NB4 (cell line): ENCODE data around the gene MAPK11.
"Not testable (repeated sequence)": the region's sequence is repeated elsewhere in the genome, so short reads cannot be mapped to it uniquely, and the experiment has no call there.

Experiments
- DNase-seq: peaks from one replicate; pipeline ENCODE4 v3.0.0; 2010; ENCODE audit warnings: low read depth
- H3K4me3 ChIP-seq: one replicate; pipeline ENCODE4 v1.5.1; 2011; ENCODE audit warnings: mild to moderate bottlenecking, low read depth, low read length, moderate library complexity
- MYC ChIP-seq: IDR thresholded peaks from 2 replicates; pipeline ENCODE4 v1.6.1; 2011; ENCODE audit warnings: low read depth, low read length
- POLR2A ChIP-seq: IDR thresholded peaks from 2 replicates; pipeline ENCODE4 v1.6.1; 2011; ENCODE audit warnings: mild to moderate bottlenecking; ENCODE audit not compliant: insufficient read length; ENCODE audit errors: extremely low read depth
- TF ChIP-seq, protein P1 (sequence below): IDR thresholded peaks from one replicate; pipeline ENCODE4 v1.5.1; 2012; ENCODE audit warnings: low read depth, low read length
- TF ChIP-seq, protein P2 (sequence below): IDR thresholded peaks from 2 replicates; pipeline ENCODE4 v1.6.1; 2011; ENCODE audit warnings: low read depth, low read length

MAPK11 gene

DNA sequence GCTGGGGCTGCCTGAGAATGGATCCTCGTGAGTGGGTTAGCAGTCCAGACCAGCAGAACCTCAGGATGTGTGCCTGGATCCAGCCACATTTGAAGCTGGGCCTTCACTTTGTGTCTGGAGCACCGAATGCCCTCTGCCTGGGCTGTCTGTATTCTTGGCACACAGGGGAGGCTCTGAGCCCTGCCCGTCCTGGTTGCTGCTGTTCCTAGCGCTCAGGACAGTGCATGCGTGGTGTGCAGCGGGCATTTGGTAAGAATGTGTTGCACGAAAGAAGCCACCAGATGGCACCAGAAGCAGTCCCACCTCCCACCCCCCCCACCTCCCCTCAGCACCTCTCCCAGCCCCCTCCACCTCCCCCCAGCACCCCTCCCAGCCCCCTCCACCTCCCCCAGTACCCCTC is 4.1 kb upstream of the MAPK11 start:
- TF ChIP-seq, protein P1, sequence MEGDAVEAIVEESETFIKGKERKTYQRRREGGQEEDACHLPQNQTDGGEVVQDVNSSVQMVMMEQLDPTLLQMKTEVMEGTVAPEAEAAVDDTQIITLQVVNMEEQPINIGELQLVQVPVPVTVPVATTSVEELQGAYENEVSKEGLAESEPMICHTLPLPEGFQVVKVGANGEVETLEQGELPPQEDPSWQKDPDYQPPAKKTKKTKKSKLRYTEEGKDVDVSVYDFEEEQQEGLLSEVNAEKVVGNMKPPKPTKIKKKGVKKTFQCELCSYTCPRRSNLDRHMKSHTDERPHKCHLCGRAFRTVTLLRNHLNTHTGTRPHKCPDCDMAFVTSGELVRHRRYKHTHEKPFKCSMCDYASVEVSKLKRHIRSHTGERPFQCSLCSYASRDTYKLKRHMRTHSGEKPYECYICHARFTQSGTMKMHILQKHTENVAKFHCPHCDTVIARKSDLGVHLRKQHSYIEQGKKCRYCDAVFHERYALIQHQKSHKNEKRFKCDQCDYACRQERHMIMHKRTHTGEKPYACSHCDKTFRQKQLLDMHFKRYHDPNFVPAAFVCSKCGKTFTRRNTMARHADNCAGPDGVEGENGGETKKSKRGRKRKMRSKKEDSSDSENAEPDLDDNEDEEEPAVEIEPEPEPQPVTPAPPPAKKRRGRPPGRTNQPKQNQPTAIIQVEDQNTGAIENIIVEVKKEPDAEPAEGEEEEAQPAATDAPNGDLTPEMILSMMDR: peak; percentile 21
- TF ChIP-seq POLR2A (no peak), MYC (no peak)
- TF ChIP-seq, protein P2, sequence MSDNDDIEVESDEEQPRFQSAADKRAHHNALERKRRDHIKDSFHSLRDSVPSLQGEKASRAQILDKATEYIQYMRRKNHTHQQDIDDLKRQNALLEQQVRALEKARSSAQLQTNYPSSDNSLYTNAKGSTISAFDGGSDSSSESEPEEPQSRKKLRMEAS: no peak
- peak; percentile 64 for DNase-seq
- H3K4me3 ChIP-seq: no peak overlapping the region

DNA sequence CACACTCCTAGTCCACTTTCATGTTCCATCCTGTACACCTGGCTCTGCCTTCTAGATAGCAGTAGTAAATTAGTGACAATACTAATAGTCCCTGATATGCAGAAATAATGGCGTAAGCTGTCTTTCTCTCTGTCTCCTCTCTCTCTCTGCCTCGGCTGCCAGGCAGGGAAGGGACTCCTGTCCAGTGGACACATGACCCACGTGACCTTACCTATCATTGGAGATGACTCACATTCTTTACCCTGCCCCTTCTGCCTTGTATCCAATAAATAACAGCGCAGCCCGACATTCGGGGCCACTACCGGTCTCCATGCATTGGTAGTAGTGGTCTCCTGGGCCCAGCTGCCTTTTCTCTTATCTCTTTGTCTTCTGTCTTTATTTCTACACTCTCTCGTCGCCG is 3.6 kb upstream of the MAPK11 start:
- H3K4me3 ChIP-seq, DNase-seq: not testable (repeated sequence)

- not testable (repeated sequence) for DNase-seq, H3K4me3 ChIP-seq
Measured at GRCh38 chr22:50273352-50273751, 3.2 kb upstream of the MAPK11 start.

DNA sequence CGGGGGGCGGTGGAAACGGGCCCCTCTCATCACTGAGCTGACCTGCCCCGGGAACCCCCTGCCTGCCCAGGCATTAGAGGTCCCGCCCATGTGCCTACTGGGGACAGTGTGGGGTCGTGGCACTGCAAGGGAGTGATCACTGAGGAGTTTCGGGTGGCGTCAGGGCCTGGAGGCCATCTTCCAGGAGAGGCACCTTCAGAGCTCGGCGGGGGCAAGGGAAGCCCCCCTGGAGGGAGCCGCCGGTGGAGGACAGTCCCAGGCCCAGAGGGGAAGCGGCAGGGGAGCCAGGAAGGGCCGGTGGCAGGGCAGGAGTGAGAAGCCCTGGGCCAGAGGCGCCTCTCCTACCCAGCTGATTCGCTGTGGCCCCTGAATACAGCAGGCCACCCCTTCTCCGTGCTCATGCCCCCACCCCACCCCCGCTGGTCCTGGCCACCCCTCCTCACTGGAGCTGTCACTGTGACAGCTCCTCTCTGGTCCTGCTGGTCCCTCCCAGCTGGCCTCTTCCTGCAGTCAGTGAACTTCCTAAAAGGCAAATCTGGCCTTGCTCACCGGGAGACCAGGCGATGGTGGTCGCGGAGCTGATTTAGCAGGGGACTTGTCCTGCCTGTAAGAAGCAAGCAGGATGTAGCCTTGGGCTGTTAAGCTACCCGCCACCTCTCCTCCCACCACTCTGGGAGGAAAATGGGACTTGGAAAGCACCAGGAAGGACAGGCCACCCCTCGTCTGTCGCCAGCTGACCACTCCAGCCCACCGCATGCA is 2.0 kb upstream of the MAPK11 start:
- peak; percentile 39 for DNase-seq
- H3K4me3 ChIP-seq: no peak overlapping the region
- TF ChIP-seq POLR2A: no peak
- TF ChIP-seq, protein P2: no peak
- TF ChIP-seq, protein P1: no peak
- no peak for TF ChIP-seq MYC

DNA sequence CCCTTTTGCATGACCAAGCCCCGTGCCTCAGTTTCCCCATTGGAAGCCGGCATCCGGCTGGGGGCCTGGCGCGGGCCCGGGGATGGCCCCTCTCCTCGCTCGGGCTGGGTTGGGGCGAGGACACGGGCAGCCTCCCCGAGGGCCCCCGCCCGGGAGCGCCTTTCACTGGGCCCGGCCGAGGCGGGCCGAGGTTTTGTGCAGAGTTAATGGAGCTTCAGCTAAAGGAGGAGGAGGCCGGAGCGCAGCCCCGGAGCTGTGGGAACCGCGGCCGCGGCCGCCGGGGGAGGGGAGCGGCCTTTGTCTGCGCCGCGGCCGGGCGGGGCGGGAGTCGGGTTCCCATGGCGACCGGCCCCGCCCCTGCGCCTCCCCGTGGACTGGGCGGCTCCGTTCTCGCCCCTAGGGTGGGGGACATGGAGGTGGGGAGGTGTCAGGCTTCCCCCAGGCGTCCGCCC is 1.4 kb upstream of the MAPK11 start:
- TF ChIP-seq POLR2A: no peak
- no peak for TF ChIP-seq MYC
- TF ChIP-seq, protein P2: no peak
- TF ChIP-seq, protein P1: no peak
- no peak overlapping the region for H3K4me3 ChIP-seq
- DNase-seq: peak; percentile 77

GRCh38 chr22:50270666-50271394 is 650 bp upstream of the MAPK11 start:
- DNase-seq: peak; percentile 83
- TF ChIP-seq, protein P2: 0 out of 2 replicates have a peak, but pooled peaks have one; percentile 34
- TF ChIP-seq, protein P1: no peak
- peak overlapping the region; percentile 34 for H3K4me3 ChIP-seq
